HG03159 (cell line): ENCODE measurements around the gene HERPUD2.
"Not testable (repeated sequence)": the region's sequence is repeated elsewhere in the genome, so short reads cannot be mapped to it uniquely, and the experiment has no call there.

Experiments
- ATAC-seq: cut with Tn5 transposase; IDR thresholded peaks from one replicate; pipeline ENCODE4 v1.9.1; 2021; ENCODE audit warnings: mild to moderate bottlenecking, moderate library complexity; ENCODE audit not compliant: unreplicated experiment

The HERPUD2 gene

GRCh38 chr7:35624299-35625186 is 70.4 kb downstream of the HERPUD2 start:
- ATAC-seq, result peak; percentile 87

DNA sequence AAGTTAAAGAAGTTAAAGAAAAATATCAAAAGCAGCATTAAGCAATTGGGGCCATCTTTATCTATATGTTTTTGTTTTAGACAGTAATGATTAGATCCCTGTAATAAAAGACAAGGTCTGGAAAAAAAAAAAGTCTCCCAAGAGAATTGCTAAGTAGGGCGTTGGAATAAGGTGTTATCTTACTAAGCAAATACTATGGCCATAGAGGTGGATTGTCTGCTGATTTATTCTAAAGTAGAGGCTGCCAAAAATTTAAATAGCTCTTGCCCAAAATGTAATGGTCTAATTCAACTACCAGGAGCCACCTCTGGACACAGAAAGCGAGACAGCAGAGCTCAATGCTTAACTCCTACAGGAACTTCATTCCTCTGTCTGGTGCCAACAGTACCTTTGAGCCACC is 71.6 kb downstream of the HERPUD2 start:
- ATAC-seq, result no peak

- ATAC-seq, result no peak
Measured at GRCh38 chr7:35619863-35620262, 75.1 kb downstream of the HERPUD2 start.

DNA sequence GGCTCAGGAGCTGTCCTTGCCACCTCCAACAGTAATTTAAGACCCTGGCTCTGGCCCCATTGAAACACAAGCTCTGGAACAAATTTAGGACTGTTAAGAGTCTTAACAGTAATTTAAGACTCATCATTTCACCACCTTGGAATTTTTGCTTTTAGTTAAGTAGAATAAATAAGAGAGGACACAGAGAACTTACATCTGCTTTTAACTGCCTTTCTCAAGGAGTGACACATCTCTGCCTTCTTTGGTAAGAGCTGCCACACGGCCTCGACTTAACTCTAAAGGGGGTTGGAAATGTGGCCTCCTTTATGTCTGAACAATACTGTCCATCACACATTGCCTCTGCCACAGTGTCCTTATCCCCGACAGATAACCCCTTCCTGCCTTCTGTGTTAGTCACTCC is 77.9 kb downstream of the HERPUD2 start:
- no peak for ATAC-seq

DNA sequence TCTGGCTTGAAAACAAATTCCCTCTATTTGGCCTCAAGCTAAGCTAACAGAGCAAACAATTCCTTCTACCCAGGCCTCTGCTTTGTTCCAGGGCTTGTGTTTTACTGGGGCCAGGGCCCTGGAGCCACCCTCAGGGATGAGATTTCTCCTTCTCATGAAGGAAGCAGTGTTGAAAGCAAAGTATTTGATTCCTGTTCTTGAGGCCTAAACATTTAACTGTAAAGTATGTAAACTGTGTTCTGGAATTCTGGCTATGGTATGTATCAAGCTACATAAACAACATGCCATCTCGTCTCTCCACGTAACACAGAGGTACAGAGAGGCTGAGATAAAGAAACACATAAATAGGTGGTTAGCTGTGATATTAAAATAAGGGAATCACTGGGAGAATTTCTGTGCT is 81.8 kb downstream of the HERPUD2 start:
- ATAC-seq, result no peak

DNA sequence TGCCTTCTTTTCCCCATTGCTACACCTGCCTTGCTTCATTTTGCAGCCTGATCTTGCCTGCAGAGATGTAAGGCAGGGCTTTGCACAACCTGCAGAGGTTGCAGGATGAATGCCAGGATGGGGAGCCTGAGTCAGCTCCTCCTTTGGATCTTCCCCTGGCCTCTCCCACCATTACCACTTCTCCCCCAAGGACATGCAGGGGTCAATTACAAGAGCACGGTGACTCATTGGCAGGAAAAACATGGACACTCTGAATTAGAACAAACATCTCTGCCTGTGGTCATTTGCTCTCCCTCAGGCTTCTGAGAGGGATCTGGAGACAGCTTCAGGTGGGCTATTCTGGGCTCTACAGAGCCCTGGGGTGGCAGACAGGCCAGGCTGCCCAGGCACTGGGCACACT is 89.2 kb downstream of the HERPUD2 start:
- no peak for ATAC-seq

GRCh38 chr7:35604595-35604994 is 90.3 kb downstream of the HERPUD2 start:
- ATAC-seq, result no peak

GRCh38 chr7:35599645-35600044 is 95.3 kb downstream of the HERPUD2 start:
- ATAC-seq, result no peak

DNA sequence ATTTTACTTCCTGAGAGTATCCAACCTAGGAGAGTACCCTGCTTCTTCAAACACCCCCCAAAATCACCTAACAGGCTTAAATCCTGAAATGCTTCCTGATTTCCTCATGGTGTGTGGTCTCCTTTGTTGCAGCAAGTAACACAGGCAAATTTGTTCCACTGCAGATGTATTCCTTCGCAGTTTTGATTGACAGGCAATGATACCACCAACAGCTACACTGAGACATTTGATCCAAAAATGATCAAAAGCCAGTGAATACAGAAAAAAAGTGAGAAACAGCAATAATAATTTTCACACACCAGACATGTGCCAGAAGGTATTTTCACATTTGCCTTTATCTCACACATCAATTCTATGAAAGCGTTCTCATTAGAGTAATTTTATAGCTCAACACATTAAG is 95.9 kb downstream of the HERPUD2 start:
- ATAC-seq, result no peak

GRCh38 chr7:35596061-35596460 is 98.9 kb downstream of the HERPUD2 start:
- ATAC-seq, result no peak

DNA sequence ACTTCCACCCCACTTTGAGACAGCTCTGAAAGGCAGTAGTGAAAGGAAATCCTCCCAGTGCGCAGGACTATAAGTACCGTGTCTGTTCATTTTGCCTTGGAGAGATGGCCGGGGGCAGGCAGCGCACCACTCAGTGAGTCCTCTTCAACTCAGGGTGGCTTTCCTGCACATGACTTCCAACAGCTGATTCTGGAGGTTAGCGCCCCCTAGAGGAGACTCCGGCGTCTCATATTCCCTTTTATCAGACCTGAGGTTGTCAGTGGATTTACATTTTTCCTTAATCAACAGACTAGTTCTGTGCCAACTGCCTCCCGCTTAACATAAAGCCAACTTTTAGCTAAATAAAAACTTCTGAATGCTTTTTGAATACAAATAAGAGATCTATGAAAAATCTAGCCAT is 101.0 kb downstream of the HERPUD2 start:
- ATAC-seq, result no peak

DNA sequence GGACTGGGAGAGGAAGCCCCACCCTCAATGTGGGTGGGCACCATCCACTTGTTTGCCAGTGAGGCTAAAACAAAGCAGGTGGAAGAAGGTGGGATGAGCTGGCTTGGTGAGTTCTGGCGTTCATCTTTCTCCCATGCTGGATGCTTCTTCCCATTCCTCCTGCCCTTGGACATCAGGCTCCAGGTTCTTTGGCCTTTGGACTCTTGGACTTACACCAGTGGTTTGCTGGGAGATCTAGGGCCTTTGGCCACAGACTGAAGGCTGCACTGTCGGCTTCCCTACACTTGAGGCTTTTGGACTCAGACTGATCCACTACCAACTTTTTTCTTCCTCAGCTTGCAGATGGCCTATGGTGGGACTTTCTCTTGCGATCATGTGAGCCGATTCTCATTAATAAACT is 106.3 kb downstream of the HERPUD2 start:
- ATAC-seq, result no peak

DNA sequence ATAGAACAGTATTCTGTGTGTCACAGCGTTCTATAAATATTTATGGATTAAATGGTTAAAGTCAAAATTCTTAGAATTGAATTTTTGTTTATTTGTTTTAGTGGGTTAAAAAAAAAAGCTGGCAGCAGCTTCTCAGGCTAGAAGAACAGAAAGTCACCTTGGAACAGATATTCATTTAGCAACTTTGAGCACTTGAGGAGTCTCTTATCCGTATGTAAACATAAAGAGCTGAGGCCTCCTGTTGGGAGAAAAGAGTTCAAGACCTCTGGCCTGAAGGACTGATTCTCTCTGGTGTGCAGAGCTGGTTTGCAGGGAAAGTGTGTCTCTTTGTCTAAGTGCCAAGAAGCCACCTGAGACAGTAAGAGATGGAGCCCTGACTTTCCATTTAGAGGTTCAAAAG is 109.9 kb downstream of the HERPUD2 start:
- no peak for ATAC-seq

GRCh38 chr7:35584533-35584932 is 110.4 kb downstream of the HERPUD2 start:
- ATAC-seq, result not testable (repeated sequence)
